SIG-M5 (cell line): ENCODE data around the gene TRIM8.

Source experiments
- DNase-seq: peaks from one replicate; lab custom pipeline; 2025; lab: John Stamatoyannopoulos, UW

The TRIM8 gene

DNA sequence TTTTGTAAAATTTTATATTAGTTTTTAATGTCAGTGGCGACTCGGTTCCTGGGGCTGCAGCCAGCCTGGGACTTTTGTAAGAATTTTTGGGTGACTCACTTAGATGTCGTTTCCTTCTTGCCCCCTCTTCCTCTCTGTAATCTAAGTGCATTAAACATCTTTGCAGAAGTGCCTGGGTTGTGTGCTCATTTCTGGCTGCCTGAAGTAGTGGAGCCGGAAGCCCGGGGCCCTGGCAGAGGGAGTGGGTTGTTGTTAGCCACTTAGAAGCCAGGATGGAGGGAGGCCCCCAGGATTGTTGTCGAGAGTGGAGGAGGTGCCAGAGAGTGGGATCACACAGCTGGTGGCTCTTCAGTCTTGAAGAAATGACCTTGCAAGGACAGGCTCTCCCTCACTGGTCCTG, 11.0 kb upstream of the TRIM8 start:
- DNase-seq, result peak; percentile 45

DNA sequence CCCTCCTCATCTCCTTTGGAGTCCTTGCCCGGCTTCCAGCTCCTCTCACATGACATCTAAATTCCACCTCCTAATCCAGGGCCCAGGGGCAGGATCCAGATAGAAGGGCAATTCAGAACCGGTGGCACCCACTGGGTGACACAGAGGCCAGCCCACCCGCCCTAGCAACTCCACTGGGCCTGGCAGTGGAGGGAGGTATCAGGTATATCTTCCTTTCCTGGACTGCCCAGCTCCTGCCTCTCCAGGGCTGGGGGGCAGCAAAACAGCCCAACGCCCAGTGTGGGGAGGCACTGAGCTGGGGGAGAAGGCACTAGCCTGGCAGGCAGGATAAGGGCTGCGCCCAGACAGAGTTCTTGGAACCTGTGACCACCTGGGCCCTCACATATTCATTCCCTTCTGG, 10.4 kb upstream of the TRIM8 start:
- no peak for DNase-seq

DNA sequence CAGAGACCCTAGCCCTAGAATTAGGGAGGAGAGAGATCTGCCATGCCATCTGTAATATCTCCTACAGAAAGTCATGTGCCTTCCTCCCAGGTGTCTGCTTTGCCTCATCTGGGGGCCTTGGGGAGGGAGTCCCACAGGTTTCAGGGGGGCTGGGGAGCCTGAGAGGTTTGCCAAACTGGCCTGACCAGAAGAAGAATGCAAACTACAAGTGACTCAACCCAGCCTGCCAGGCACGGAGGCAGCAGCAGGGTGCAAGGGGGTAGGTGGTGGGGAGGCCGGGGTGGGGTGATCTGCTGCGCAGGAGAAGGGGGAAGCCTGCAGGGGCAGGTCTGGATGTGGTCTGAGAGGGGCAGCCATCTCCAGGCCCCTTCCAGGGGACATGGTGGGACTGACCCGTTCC, 9.6 kb upstream of the TRIM8 start:
- DNase-seq, result no peak

DNA sequence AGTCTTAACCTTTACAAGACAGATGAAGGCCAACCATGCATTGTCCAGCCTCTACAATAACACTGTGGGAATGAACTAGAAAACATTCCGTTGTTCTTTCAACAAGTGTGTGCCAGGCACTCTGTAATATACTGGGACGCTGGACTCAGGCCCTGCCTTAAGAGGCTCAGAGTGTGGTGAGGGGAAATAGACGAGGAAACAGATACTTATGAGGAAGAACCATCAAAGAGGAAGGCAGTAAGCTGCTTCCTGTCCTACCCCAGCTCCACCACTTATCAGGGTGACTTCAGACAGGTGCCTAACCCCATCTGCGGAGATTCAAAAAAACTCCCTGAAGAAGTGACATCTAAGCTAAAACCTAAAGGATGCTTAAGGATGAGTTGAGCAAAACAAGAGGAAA, 8.9 kb upstream of the TRIM8 start:
- peak; percentile 20 for DNase-seq

DNA sequence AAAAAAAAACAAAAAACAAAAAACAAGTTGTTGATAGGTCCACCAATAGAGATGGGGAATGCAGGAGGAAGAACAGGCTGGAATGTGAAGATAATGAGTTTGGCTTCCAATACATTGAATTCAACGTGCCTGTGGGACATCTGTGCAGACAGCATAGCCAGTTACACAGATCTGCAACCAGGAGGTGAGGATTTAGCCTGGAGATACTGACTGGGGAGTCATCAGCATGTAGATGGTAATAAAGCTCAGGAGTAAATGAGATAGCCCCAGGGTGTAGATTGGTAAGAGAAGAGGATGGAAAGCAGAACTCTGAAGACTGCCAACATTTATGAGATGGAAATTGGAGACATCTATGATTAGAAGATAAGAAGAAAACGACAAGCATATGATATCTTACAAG, 4.7 kb upstream of the TRIM8 start:
- no peak for DNase-seq

DNA sequence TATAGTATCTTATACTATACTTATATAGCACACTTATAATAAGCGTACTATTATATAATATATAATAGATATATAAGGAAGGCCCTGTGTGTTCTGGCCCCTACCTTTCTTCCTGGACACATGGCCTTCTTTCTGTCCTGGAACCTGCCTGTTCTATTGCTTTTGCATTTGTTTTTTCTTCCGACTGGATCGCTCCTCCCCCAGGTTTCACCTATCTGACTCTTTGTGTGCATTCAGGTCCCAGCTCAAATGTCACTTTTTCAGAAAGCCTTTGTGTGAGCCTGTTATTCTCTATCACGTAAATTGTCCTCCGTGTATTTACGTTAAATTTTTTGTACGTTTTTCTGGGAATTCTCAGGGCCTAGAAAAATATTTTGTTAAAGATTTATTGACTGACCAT, 2.9 kb upstream of the TRIM8 start:
- DNase-seq, result no peak

DNA sequence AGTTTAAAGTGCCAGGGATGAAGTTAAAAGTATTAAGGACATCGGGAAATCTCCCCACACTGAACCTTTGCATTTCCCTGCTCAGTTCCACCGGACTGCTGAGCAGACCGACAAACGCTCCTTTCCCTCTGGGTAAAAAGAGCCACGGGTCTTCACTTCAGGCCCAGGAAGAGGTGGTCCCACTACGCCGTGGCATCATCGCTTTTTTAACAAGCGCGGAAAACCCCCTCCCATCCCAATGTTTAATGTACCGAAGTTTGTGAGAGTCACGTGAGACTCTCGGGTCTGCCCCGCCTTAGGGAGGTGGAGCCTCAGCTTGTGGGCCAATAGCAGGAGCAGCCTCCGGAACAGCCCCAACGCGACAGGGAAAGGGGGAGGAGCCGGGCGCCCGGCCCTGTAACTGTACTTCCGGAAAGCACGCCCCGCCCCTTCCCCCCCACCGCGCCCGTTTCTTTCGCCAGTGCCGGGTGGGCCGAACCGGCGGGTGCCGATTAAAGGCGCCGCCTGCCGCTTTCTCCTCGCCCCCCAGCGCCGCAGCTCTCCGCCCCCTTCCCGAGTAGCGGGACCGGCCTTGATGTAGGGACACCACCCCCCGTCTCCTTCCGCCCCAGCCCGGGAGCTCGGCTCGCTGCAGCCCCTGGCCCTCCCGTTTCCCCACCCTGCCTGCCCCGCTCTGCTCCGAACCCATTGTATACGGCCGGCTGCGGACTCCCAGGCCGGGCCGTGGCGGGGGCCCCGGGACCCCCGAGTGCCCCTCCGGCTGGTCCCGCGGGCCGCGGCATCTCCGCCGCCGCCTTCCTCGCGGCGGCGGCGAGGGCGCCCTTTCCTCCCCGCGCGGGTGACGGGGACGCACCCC, 2.2 kb upstream of the TRIM8 start:
- peak; percentile 76 for DNase-seq

DNA sequence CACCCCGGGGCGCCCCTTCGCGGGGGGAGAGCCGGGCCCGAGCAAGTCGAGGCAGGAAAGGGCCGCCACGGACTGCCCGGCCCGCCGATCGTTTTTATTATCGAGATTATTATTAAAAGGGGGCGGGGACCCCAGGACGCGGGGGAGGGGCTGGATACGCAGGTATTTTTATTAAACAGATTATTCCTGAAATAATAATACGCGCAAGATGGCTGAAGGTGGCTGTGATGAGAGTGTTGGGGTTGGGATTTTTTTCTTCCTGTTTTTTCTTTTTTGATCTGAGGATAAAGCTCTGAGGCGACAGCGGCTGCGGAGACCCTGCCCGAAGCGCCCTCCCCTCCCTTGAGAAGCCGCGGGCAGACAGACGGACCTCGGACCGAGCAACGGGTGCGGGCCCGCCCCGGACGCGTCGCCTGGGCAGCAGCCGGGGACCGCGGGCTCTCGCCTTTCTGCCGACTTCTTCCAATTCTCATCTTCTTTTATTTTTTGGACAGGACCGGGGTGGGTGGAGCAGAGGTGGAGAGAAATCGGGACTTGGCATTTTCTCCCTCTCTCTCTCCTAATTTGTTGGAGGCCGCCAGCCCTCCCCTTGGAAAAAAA, 1.4 kb upstream of the TRIM8 start:
- no peak for DNase-seq

DNA sequence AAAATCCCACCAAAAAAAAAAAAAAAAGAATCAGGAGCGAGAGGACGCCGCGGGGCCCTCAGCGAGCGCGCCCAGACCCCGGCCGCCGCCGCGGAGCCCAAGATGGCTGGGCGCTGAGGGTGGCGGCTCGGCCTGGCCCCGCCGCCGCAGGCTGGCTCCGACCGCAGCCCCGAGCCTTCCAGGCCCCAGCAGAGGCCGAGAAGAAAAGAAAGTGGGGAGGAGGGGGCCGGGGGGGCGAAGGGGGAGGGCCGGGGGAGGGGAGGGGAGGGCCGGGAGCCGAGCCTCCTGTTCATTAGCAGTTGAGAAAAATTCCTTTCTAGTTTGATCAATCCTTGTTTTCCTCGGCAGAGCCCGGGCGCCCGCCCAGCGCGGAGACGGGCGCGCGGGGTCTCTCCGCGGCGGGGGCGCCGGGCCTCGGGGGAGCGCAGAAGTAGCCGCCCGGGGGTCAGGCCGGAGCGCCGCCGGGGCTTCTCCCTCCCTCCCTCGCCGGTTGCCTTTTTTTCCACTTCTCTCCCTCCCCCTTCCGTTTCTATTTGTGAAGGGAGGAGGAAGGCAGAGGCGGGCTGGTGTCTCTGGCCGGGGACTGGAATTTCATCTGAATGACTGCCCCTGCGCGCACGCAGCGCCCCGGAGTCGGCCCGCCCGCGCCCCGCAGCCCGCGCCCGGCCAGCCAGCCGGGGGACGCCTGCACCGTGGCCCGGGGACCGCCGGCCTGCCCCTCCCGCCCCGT, 778 bp upstream of the TRIM8 start:
- DNase-seq, result no peak

DNA sequence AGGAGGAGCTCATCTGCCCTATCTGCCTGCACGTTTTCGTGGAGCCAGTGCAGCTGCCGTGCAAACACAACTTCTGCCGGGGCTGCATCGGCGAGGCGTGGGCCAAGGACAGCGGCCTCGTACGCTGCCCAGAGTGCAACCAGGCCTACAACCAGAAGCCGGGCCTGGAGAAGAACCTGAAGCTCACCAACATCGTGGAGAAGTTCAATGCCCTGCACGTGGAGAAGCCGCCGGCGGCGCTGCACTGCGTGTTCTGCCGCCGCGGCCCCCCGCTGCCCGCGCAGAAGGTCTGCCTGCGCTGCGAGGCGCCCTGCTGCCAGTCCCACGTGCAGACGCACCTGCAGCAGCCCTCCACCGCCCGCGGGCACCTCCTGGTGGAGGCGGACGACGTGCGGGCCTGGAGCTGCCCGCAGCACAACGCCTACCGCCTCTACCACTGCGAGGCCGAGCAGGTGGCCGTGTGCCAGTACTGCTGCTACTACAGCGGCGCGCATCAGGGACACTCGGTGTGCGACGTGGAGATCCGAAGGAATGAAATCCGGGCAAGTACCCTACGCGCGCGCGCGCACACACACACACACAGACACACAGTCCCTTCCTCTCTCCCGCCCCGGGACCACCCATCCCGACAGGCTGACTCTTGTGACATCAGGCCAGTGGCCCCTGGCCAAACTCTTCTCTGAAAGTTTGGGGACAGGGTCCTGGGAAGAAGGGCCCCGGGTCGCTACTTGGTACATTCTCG, 538 bp downstream of the TRIM8 start:
- no peak for DNase-seq

DNA sequence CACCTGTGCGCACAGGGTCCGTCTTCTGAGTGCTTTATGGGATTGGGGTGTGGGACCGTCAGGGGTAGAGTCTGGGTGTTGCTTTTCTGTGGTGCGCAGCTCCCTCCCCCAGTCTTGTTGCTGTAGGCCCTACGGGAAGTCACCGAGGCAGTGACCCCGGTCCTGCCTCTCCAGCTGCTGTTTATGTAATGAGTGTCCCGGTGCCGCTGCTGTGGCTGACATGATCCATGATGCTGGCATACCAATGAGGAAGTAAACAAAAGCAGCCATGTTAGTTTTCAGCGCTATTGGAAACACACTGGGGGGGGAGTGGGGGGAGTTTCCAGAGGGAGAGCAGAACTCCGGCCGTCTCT, 1.1 kb downstream of the TRIM8 start:
- DNase-seq, result peak; percentile 6

DNA sequence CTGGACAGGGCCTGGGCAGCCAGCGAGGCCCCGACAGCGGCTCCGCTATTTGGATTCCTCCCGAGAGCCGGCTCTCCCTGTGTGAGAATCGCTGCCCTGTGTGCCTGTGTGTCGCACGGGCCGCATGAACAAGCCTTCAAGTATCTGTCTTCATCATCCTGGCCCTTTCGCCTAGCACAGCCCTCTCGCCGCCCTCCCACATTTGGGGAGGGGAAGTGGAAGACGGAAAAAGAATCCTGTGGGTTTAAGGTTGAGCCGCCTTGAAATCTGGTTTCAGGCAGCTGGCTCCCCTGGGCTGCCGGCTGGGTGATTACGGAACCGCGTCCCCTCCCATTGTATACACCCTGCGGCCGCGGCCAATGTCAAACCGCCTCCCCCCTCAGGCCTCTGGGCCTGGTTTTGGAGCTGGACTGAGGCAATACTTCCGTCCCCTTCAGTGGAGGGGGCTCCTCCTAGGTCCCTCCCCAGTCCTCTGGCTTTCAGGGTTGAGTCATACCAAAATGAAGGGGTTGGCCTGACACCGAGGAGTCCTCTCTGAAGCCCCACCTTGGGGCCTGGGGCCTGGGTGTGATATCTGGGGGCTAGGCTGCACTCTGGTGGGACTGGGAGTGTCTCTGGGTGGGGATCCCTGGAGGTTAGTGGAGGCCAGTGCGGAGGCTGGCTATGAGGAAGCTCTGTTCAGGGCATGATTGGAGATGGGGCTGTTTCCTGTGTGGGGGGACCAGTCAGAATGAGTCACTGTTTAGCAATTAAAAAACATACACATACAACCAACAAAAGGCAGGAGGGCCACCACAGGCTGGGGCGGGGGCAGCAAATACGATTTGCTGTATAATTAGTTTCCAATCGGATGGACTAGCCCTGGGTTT, 1.7 kb downstream of the TRIM8 start:
- peak; percentile 86 for DNase-seq

DNA sequence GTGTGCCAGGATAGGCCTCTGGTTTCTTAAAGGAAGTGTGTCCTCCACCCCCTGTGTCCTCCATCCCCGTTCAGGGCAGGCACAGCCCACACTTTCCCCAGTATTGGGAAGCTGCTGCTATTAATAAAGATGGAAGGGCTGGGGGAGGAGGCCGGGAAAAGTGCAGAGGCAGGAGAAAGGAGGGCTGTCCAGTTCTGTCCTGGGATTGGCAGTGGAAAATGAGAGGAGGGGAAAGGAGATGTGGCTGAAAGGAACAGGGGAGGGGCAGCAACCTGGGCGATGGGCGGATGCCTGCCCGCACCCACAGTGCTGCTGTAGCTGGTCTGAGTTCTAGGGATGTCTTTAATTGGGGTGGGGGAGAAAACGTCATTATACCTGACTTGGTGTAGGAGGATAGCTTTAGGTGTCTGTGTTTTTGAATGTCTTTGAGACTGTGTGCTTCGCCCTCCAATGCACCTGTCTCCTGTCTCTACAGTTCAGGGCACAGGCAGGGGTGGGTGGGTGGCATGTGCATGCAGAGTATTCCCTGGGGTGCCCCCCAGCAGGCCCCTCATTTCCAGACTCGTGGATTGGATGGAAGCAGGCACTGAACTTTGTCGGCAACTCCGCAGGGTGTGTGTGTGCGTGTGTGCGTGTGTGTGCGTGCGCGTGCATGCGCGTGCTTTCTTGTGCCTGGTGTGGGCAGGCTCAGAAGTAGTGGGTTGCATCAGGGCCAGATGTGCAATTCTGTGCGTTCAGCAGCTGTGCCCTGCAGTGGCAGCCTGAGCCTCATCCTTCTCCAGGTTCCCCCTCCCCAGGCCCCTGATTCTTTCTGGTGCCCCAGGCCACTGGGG, 2.5 kb downstream of the TRIM8 start:
- DNase-seq, result no peak

DNA sequence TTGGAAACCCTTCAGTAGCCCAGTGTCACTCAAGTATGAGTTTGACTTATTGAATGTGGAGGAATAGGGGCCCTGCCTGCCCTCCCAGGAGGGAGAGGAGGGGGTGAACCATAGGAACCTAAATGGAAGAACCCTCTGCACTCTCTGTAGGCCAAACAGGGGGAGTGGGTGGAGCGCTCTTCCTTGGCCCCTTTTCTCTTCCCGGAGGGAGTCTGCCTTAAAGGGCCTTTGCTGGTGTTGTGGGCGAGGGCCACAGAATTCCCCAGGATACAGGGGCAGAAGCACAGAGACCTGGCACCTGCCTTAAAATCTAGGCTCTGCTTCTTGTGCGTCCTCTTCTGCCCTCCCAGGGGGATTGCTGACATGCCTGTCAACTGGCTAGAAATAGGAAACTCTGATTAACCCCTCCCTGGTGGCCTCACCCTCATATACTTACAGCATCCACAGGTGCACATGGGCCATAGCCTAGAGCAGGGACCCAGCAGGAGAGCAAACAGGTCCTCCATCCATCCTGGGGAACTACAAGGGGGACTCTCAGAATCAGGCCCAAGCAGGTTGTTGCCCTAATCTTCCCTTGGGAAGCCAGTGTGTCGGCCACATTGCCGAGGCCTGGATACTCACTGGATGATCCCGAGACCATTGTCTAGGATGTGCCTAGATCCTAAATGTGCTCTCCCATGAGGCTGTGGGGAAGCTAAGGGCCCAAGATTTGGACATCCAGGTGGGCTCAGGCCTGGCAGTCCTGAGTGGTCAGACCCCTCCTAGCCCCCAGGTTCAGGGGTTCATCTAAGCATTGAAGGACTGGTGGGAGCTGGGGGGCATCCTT, 3.4 kb downstream of the TRIM8 start:
- no peak for DNase-seq

DNA sequence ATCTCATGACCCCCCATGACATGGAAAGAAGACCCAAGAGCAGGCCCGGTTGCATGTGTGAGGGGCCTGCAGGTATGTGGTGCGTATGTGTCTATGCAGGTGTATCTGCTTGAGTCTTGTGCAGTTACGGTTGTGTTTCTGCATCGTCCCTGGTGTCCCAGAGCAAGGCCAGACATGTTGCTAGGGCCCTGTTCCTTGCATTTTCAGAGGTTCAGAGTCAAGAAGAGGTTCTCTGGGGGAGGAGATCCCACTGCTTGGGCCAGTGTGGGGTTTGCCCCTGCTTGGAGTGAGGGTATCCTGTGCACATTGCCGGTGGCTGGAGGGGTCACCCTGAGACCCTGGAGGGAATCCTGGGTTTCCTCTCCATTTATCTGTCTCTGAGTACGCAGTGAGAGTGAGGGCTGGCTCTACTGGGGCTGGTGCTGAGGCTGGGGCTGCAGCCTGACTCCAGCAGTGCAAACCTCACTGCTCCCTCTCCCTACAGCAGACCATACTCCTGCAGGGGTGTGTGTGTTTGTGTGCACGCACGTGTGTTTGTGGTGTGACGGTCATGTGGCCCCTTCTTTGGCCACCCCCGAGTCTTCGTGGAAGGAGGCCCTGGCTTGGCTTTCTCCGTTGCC, 4.1 kb downstream of the TRIM8 start:
- DNase-seq, result no peak

DNA sequence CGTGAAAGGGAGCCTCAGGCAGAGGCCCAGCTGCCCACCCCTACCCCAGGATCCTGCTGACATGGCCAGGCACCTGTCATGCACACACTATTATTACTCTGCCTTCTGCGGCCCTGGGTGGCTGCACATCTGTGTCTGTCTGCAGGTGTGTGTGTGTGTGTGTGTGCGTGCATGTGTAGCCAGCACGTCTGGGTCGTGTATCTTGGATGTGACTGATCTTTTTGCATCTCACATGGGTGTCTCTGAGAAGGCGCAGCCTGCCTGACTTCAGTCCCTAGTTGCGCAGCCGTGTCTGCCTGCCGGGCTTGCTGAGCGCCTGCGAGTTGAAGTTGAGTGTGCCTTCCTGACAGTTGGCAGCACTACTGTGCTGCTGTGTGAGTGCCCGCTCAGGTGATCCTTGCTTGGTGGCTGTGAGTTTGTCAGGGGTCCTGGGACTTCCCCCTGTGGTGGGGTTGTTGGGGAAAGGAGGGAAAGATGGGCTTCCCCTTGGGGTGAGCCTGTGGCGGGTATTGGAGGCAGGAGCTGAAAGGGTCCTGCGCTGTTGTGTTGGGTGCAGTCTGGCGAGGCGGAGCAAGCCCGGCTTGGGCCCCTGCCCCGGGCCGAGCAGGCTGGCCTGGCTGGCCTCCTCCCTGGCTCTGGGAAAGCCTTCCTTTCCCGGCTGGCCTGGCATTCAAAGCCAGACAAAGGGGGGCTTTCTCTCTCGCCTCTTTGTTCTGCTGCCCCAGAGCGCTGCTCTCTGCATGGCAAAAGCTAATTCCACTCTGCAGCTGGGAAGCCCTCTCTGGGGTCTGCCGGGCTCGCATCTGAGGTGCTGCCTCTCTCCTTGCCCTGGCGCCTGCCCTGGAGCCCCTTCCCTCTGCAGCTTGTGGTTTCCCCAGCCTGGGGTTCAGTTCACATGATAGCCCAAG, 4.9 kb downstream of the TRIM8 start:
- DNase-seq, result no peak

DNA sequence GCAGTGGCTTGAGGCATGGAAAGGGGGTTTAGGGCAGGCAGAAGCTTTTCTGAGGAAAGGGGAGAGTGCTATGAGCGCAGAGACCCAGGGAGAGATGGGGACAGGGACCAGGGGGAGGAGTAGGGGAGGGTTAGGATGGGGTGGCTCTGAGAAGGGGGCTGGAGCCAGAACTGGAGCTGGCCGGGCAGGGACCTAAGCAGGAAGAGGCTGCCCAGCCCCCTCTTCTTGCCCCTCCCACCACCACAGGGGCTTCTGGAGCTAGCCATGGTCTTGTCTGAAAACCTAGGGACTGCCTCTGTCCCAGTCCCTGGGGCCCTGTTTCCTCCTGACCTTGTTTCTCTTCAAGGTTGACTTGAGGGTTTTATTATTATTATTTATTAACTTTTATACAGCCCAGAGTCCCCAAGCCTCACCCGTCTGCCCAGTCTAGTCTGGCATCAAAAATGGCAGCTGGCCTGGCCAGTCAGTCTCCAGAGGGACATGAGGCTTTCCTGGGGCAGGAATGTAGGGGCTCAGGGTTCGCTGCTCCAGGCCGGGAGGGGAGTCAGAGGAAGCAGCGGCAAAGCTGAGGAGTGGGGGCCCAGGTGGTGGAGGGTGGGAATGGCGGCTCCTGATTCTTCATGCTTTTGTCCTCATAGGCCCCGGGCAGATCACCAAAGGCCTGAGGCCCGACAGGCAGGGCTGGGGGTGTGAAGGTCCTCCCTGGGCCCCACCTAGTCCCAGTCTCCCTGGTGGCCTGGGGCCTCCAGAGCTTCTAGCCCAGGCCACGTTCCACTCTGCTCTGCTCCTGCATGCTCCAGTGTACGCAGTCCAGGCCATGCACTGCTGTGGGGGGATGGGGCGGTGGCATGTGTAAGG, 5.7 kb downstream of the TRIM8 start:
- no peak for DNase-seq
